ENCODE measurements around the gene FZD4. TPM values are rescaled to one million over a fixed set of nuclear protein-coding genes. Genes with fewer than 3 reads are reported as not detected.
A peak's percentile ranks its signal among the peaks of the same experiment; 100 is the strongest.

Gene FZD4
- total and polyA plus RNA-seq, 2 experiments from 2014 or later: 7.7 to 18.9 TPM

GRCh38 chr11:86978756-86979608 lies 23.8 kb upstream of the FZD4 start:
- Histone ChIP-seq H3K79me2 (no peaks in the 10 kb centered on the region), H3K27me3 (no peaks in the 10 kb centered on the region), H3K9me2 (replicated peaks; ENCODE audit: insufficient read depth) (no peaks in the 10 kb centered on the region), H3K4me2 (no peak overlapping the region), H3K9me3 (ENCODE audit: low read depth) (no peaks in the 10 kb centered on the region), H3K4me1 (ENCODE audit: insufficient read depth) (no peaks in the 10 kb centered on the region), H3K27ac (no peak overlapping the region), H3K36me3 (replicated peaks; ENCODE audit: insufficient read depth, low read depth) (no peaks in the 10 kb centered on the region), H2AFZ (no peak overlapping the region), H4K20me1 (ENCODE audit: insufficient read depth, poor library complexity, severe bottlenecking) (no peaks in the 10 kb centered on the region), H3K4me3 (no peak overlapping the region)
- DNase-seq (ENCODE audit: low spot score): peak; percentile 48
- WGBS (ENCODE audit: low lambda C conversion rate, missing lambda C conversion rate): 74% methylated on average over 3 of the region's 3 CpGs
- no peak for TF ChIP-seq EZH2 (IDR thresholded peaks at IDR 0.05; ENCODE audit: borderline replicate concordance)
- TF ChIP-seq CTCF (IDR thresholded peaks at IDR 0.05; ENCODE audit: poor library complexity): peak; percentile 65
- TF ChIP-seq EZH2phosphoT487 (IDR thresholded peaks at IDR 0.05; ENCODE audit: low read depth, severe bottlenecking, unreplicated experiment): no peak

GRCh38 chr11:86978247-86978646 lies 23.1 kb upstream of the FZD4 start:
- no peaks in the 10 kb centered on the region for H3K4me1 ChIP-seq (ENCODE audit: insufficient read depth)
- DNase-seq (ENCODE audit: low spot score): no peak
- no peak overlapping the region for H3K27ac ChIP-seq
- H4K20me1 ChIP-seq (ENCODE audit: insufficient read depth, poor library complexity, severe bottlenecking): no peaks in the 10 kb centered on the region
- WGBS (ENCODE audit: low lambda C conversion rate, missing lambda C conversion rate): 84% methylated on average over 7 of the region's 7 CpGs
- H2AFZ ChIP-seq: no peak overlapping the region
- TF ChIP-seq EZH2phosphoT487 (IDR thresholded peaks at IDR 0.05; ENCODE audit: low read depth, severe bottlenecking, unreplicated experiment): no peak
- no peak for TF ChIP-seq EZH2 (IDR thresholded peaks at IDR 0.05; ENCODE audit: borderline replicate concordance)
- TF ChIP-seq CTCF (IDR thresholded peaks at IDR 0.05; ENCODE audit: poor library complexity): no peak
- no peaks in the 10 kb centered on the region for H3K9me3 ChIP-seq (ENCODE audit: low read depth)
- no peak overlapping the region for H3K4me2 ChIP-seq
- no peaks in the 10 kb centered on the region for H3K79me2 ChIP-seq
- H3K27me3 ChIP-seq: no peaks in the 10 kb centered on the region
- H3K36me3 ChIP-seq (replicated peaks; ENCODE audit: insufficient read depth, low read depth): no peaks in the 10 kb centered on the region
- no peak overlapping the region for H3K4me3 ChIP-seq
- H3K9me2 ChIP-seq (replicated peaks; ENCODE audit: insufficient read depth): no peaks in the 10 kb centered on the region

- H3K4me2 ChIP-seq: no peak overlapping the region
- no peak overlapping the region for H2AFZ ChIP-seq
- H3K79me2 ChIP-seq: no peaks in the 10 kb centered on the region
- WGBS (ENCODE audit: low lambda C conversion rate, missing lambda C conversion rate): 88% methylated on average over 6 of the region's 6 CpGs
- no peaks in the 10 kb centered on the region for H3K9me2 ChIP-seq (replicated peaks; ENCODE audit: insufficient read depth)
- TF ChIP-seq EZH2 (IDR thresholded peaks at IDR 0.05; ENCODE audit: borderline replicate concordance) (no peak), CTCF (IDR thresholded peaks at IDR 0.05; ENCODE audit: poor library complexity) (no peak), EZH2phosphoT487 (IDR thresholded peaks at IDR 0.05; ENCODE audit: low read depth, severe bottlenecking, unreplicated experiment) (no peak)
- no peaks in the 10 kb centered on the region for H4K20me1 ChIP-seq (ENCODE audit: insufficient read depth, poor library complexity, severe bottlenecking)
- H3K4me1 ChIP-seq (ENCODE audit: insufficient read depth): no peaks in the 10 kb centered on the region
- no peaks in the 10 kb centered on the region for H3K9me3 ChIP-seq (ENCODE audit: low read depth)
- no peak for DNase-seq (ENCODE audit: low spot score)
- H3K27me3 ChIP-seq: no peaks in the 10 kb centered on the region
- no peak overlapping the region for H3K27ac ChIP-seq
- H3K4me3 ChIP-seq: no peak overlapping the region
- H3K36me3 ChIP-seq (replicated peaks; ENCODE audit: insufficient read depth, low read depth): no peaks in the 10 kb centered on the region
Measured at GRCh38 chr11:86977441-86978050, 22.4 kb upstream of the FZD4 start.
